Stomach (tissue), 4 donors: Measurements from ENCODE around the gene ENTPD6.

Source experiments
- CTCF ChIP-seq, 7 experiments: fragments of 450-650 bp in 4 of 7; fragments of 200-600 bp in 3 of 7; sonication (generic) in 3 of 7; IDR thresholded peaks; one replicate each; pipeline ENCODE4 v1.5.1; 2016 to 2019; ENCODE audit warnings: antibody characterized with exemption in 7 of 7, control low read depth in 2 of 7, mild to moderate bottlenecking in 1 of 7
- POLR2A ChIP-seq, 4 donors: fragments of 450-650 bp; IDR thresholded peaks; one replicate each; pipeline ENCODE4 v1.6.1; 2016; ENCODE audit warnings: antibody characterized with exemption in 4 of 4, control low read depth in 2 of 4, mild to moderate bottlenecking in 1 of 4, moderate library complexity in 1 of 4
- POLR2AphosphoS5 ChIP-seq, 3 donors: sonication (generic); formaldehyde crosslinking; IDR thresholded peaks; one replicate each; pipeline ENCODE4 v1.6.1; 2016; ENCODE audit warnings: antibody characterized with exemption in 3 of 3

- TF ChIP-seq POLR2AphosphoS5 (IDR thresholded peaks at IDR 0.05) (peak in 2 of 3 donors; percentile 27 to 33), POLR2A (IDR thresholded peaks at IDR 0.05) (no peak), CTCF (IDR thresholded peaks at IDR 0.05) (no peak)
Observed at GRCh38 chr20:25195962-25196785, 662 bp downstream of the ENTPD6 start.
